HepG2 (cell line): ENCODE results near the gene SUCLG2. TPM values are rescaled to one million over a fixed set of nuclear protein-coding genes. Genes with fewer than 3 reads are reported as not detected.

Experiments used
- CHD4 ChIP-seq: fragments of 200-600 bp; sonication (generic); IDR thresholded peaks from 2 replicates; pipeline ENCODE4 v1.7.0; 2017; ENCODE audit warnings: mild to moderate bottlenecking, low read length, borderline replicate concordance
- FOSL1 ChIP-seq: sonication (generic); formaldehyde crosslinking; IDR thresholded peaks from 2 replicates; pipeline ENCODE4 v1.9.0; 2021; ENCODE audit warnings: missing genetic modification reagents, borderline replicate concordance
- IRF2 ChIP-seq: IDR thresholded peaks from 2 replicates; pipeline ENCODE4 v1.6.1; 2018; ENCODE audit warnings: missing genetic modification reagents, missing compliant biosample characterization
- KDM6A ChIP-seq: IDR thresholded peaks from 2 replicates; pipeline ENCODE4 v1.6.1; 2016; ENCODE audit warnings: low read depth
- KLF15 ChIP-seq: sonication (generic); formaldehyde crosslinking; IDR thresholded peaks from 2 replicates; pipeline ENCODE4 v1.8.1; 2023; ENCODE audit warnings: borderline replicate concordance, mild to moderate bottlenecking, inconsistent platforms, missing genetic modification reagents, mixed read lengths
- NFRKB ChIP-seq: fragments of 450-650 bp; IDR thresholded peaks from 2 replicates; pipeline ENCODE4 v1.6.1; 2017
- NR1H2 ChIP-seq: sonication (generic); formaldehyde crosslinking; IDR thresholded peaks from 2 replicates; pipeline ENCODE4 v1.8.1; 2022; ENCODE audit warnings: low read depth, missing genetic modification reagents, borderline replicate concordance
- POLR2AphosphoS5 ChIP-seq: IDR thresholded peaks from 2 replicates; pipeline ENCODE4 v1.6.1; 2012; ENCODE audit warnings: low read depth, low read length
- SIN3A ChIP-seq: IDR thresholded peaks from 2 replicates; pipeline ENCODE4 v1.6.1; 2011; ENCODE audit warnings: low read depth, mild to moderate bottlenecking, control low read depth, low read length, borderline replicate concordance
- SMC3 ChIP-seq: IDR thresholded peaks from 2 replicates; pipeline ENCODE4 v1.6.1; 2011; ENCODE audit warnings: low read length, improper control_type of control experiment
- ZNF552 ChIP-seq: sonication (generic); formaldehyde crosslinking; IDR thresholded peaks from 2 replicates; pipeline ENCODE4 v1.9.0; 2022; ENCODE audit warnings: missing genetic modification reagents, mild to moderate bottlenecking, borderline replicate concordance
- ZNF724P ChIP-seq: sonication (generic); formaldehyde crosslinking; IDR thresholded peaks from 2 replicates; pipeline ENCODE4 v1.8.0; 2022; ENCODE audit warnings: missing genetic modification reagents, borderline replicate concordance
- ZNF841 ChIP-seq: sonication (generic); formaldehyde crosslinking; IDR thresholded peaks from 2 replicates; pipeline ENCODE4 v1.8.1; 2023; ENCODE audit warnings: missing genetic modification reagents, borderline replicate concordance
- ZNF891 ChIP-seq: sonication (generic); formaldehyde crosslinking; IDR thresholded peaks from 2 replicates; pipeline ENCODE4 v1.5.0; 2020; ENCODE audit warnings: mild to moderate bottlenecking, missing genetic modification reagents
- polyA plus RNA-seq, 8 experiments: library from polyadenylated mRNA; depleted of rRNA in 3 of 8; stranded (reverse) in 7 of 8; unstranded in 1 of 8; fragments of >200 nt; fragmentation: Illumina TruSeq in 4 of 8; extraction: Trizol in 4 of 8; gene quantifications; 2 replicates each; pipeline versions ENCODE4 v1.2.1 to v1.2.3, GENCODE V29; 2011 to 2016; ENCODE audit warnings: low read depth in 4 of 8, missing spikeins in 1 of 8, mixed read lengths in 1 of 8; ENCODE audit not compliant: insufficient read depth in 1 of 8
- total RNA-seq, 5 experiments: library from RNA; depleted of rRNA; stranded (reverse); fragments of >200 nt; fragmentation: Illumina TruSeq; extraction: Trizol; gene quantifications; 2 replicates each; pipeline ENCODE4 v1.2.3, GENCODE V29; 2016; ENCODE audit warnings: low read depth in 1 of 5
- TF ChIP-seq, protein P1 (sequence below): sonication (generic); formaldehyde crosslinking; IDR thresholded peaks from 2 replicates; pipeline ENCODE4 v1.4.0; 2020; ENCODE audit warnings: missing genetic modification reagents, borderline replicate concordance
- TF ChIP-seq, protein P2 (sequence below), 2 experiments: fragments of 450-650 bp in 1 of 2; sonication (generic) in 1 of 2; formaldehyde crosslinking in 1 of 2; IDR thresholded peaks; 2 replicates each; pipeline versions ENCODE4 v1.6.1 to v1.8.0; 2016 to 2022; ENCODE audit warnings: antibody characterized with exemption in 1 of 2, mild to moderate bottlenecking in 1 of 2, missing genetic modification reagents in 1 of 2
- TF ChIP-seq, protein P3 (sequence below): sonication (generic); formaldehyde crosslinking; IDR thresholded peaks from 2 replicates; pipeline ENCODE4 v1.4.0; 2020; ENCODE audit warnings: missing genetic modification reagents, borderline replicate concordance

The SUCLG2 gene
- total and polyA plus RNA-seq, 2 of the 13 experiments (the other 11 are each of a cell fraction or from before 2014, with no cell fraction given), result 21.4 to 64.9 TPM

DNA sequence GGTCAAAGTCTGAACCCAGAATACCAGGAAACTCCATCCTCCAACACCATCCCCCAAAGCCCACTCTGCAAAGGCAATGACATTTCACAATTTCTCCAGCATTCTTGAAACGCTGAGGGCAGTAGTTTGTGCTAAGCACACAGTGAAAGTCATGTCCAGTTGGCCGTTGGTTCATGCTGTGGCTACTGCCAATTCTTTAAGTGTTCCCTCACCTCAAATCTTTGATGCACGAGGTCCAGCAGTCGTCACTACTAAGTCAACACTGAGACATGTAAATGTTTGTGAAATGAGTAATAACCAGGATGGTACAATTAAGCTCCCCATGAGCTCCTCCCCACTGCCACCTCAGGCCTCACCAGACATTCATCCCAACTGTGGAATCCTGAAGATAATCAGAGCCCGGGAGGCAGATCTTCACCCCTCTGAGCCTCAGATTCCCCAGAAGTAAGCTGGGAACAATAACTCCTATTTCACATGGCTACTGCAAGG, 7.0 kb downstream of the SUCLG2 start (continued):
- TF ChIP-seq, protein P1, sequence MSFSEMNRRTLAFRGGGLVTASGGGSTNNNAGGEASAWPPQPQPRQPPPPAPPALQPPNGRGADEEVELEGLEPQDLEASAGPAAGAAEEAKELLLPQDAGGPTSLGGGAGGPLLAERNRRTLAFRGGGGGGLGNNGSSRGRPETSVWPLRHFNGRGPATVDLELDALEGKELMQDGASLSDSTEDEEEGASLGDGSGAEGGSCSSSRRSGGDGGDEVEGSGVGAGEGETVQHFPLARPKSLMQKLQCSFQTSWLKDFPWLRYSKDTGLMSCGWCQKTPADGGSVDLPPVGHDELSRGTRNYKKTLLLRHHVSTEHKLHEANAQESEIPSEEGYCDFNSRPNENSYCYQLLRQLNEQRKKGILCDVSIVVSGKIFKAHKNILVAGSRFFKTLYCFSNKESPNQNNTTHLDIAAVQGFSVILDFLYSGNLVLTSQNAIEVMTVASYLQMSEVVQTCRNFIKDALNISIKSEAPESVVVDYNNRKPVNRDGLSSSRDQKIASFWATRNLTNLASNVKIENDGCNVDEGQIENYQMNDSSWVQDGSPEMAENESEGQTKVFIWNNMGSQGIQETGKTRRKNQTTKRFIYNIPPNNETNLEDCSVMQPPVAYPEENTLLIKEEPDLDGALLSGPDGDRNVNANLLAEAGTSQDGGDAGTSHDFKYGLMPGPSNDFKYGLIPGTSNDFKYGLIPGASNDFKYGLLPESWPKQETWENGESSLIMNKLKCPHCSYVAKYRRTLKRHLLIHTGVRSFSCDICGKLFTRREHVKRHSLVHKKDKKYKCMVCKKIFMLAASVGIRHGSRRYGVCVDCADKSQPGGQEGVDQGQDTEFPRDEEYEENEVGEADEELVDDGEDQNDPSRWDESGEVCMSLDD, result no peak
- TF ChIP-seq POLR2AphosphoS5, result no peak
- TF ChIP-seq NFRKB, result no peak
- TF ChIP-seq FOSL1 (CRISPR knock-in tag), result peak; percentile 89
- TF ChIP-seq ZNF891 (CRISPR knock-in tag), result no peak
- TF ChIP-seq IRF2 (CRISPR knock-in tag), result peak; percentile 80
- TF ChIP-seq ZNF724P, result no peak
- peak; percentile 44 for TF ChIP-seq SMC3
- no peak for TF ChIP-seq ZNF552 (CRISPR knock-in tag)
- TF ChIP-seq, protein P2, sequence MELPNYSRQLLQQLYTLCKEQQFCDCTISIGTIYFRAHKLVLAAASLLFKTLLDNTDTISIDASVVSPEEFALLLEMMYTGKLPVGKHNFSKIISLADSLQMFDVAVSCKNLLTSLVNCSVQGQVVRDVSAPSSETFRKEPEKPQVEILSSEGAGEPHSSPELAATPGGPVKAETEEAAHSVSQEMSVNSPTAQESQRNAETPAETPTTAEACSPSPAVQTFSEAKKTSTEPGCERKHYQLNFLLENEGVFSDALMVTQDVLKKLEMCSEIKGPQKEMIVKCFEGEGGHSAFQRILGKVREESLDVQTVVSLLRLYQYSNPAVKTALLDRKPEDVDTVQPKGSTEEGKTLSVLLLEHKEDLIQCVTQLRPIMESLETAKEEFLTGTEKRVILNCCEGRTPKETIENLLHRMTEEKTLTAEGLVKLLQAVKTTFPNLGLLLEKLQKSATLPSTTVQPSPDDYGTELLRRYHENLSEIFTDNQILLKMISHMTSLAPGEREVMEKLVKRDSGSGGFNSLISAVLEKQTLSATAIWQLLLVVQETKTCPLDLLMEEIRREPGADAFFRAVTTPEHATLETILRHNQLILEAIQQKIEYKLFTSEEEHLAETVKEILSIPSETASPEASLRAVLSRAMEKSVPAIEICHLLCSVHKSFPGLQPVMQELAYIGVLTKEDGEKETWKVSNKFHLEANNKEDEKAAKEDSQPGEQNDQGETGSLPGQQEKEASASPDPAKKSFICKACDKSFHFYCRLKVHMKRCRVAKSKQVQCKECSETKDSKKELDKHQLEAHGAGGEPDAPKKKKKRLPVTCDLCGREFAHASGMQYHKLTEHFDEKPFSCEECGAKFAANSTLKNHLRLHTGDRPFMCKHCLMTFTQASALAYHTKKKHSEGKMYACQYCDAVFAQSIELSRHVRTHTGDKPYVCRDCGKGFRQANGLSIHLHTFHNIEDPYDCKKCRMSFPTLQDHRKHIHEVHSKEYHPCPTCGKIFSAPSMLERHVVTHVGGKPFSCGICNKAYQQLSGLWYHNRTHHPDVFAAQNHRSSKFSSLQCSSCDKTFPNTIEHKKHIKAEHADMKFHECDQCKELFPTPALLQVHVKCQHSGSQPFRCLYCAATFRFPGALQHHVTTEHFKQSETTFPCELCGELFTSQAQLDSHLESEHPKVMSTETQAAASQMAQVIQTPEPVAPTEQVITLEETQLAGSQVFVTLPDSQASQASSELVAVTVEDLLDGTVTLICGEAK (IDR thresholded peaks at IDR 0.05), result no peak
- TF ChIP-seq, protein P2 (CRISPR knock-in tag; IDR thresholded peaks at IDR 0.05), result no peak
- TF ChIP-seq, protein P3, sequence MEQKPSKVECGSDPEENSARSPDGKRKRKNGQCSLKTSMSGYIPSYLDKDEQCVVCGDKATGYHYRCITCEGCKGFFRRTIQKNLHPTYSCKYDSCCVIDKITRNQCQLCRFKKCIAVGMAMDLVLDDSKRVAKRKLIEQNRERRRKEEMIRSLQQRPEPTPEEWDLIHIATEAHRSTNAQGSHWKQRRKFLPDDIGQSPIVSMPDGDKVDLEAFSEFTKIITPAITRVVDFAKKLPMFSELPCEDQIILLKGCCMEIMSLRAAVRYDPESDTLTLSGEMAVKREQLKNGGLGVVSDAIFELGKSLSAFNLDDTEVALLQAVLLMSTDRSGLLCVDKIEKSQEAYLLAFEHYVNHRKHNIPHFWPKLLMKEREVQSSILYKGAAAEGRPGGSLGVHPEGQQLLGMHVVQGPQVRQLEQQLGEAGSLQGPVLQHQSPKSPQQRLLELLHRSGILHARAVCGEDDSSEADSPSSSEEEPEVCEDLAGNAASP (CRISPR knock-in tag), result no peak; the same call in 1 of the 2 replicates
- peak; percentile 90 for TF ChIP-seq KDM6A (CRISPR knock-in tag)
- TF ChIP-seq CHD4, result no peak; the same call in 1 of the 2 replicates
- TF ChIP-seq NR1H2 (CRISPR knock-in tag), result no peak
- no peak for TF ChIP-seq KLF15 (CRISPR knock-in tag)
- peak; percentile 43; the same call in 1 of the 2 replicates for TF ChIP-seq ZNF841 (CRISPR knock-in tag)
- no peak for TF ChIP-seq SIN3A
